Activated CD4-positive, alpha-beta T cell treated with anti-CD3 and anti-CD28 coated beads, Interleukin-2, amount 50 U/mL, for 16 hours (primary cell): Measurements from ENCODE around the gene WWOX.
"Not testable (repeated sequence)": the region's sequence is repeated elsewhere in the genome, so short reads cannot be mapped to it uniquely, and the experiment has no call there.

Source experiments
- DNase-seq: peaks from one replicate; pipeline ENCODE4 v3.0.0-alpha.2; 2020

WWOX gene

DNA sequence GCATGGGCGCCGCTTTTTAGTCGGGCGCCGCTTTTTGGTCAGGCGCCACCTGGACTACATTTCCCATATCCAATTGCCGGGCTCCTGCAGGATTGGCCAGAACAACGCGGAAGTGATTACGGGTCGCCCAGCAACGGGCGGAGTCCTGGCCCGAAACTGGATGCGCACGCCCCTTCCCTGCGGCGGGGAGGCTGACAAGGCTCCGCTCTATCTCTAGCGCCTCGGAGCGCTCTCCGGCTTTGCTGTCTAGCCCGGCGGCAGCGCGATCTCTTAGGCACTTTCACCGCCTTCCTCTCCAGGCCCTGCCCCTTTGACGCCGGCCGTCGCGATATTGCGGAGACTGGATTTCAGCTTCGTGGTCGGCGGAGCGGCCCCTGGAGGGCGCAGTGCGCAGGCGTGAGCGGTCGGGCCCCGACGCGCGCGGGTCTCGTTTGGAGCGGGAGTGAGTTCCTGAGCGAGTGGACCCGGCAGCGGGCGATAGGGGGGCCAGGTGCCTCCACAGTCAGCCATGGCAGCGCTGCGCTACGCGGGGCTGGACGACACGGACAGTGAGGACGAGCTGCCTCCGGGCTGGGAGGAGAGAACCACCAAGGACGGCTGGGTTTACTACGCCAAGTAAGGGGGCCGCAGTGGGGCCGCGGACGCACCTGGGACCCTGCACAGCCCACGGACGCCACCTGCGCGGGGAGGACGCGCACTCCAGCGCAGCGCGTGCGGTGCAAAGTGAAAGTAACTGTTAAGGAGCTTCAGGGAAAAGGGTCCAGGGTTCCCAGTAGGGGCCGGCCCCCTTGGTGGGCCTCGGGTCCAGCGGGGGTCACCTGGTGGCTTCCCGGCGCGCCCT, at the start of gene WWOX:
Gene WWOX (plus strand): TSS at position 384 of the 841 bp plus-strand sequence.
- DNase-seq, result peak; percentile 97

DNA sequence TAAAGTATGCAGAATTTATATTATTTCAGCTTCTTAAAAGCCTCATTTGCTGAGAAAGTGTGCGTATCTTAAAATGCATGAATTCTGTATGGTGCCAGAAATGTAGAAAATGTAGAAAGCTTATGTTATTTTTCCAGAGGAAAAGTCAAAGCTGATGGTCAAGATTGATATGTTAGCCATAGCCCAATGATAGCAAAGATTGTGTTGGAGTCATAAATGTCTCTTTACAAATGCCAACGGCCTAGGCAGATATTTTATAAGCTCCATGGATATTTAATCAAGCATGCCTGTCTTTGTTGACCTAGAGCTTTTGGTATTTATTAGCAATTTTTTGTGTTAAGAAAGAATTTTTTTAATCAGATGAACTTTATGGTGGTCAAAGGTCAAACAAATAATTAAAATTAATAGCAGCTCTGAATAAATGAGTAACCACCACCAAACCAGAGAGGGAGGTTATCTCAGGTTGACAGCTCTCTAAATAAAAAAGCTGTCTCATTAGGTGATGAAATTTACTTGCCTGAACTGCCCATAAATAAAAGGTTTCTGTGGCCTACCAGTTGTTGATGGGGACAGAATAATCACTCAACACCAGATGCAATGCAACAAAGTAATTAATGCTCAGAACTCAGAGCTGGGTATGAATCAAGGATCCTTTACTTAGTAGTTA, 48.6 kb upstream of the WWOX start:
- no peak for DNase-seq

DNA sequence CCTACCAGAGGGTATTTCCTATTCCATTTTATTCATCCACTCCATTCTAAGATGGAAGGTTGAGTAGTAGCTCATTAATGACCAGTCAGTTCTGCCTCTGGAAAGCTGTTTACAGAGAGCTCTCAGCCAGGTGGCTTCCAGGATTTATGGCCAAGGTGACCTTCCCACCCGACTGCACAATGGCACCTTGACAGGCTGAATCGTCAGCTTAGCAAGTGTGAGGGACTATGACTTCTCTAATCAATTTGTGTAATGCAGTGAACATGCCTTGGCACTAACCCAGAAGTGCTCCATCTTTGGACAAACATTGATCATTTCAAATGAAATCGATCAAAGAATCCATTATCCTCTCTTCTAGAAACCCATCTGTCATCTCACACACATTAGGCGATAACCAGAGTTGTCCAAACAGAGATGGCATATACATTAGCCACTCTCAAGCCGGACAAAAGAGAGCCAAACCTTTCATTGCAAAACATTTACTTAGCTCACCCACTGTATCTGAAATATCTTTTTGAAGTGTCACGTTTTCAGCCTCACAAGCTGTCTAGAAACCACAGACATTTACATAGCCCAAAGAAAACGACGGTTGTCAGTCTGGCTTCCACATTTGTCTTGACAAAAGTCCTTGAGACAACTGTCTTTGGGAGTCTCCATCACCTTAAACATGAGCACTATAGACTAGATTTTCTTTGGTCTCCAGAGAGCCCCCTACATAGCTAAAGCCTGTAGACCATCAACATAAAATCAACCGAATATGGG, 41.5 kb upstream of the WWOX start:
- DNase-seq, result no peak

DNA sequence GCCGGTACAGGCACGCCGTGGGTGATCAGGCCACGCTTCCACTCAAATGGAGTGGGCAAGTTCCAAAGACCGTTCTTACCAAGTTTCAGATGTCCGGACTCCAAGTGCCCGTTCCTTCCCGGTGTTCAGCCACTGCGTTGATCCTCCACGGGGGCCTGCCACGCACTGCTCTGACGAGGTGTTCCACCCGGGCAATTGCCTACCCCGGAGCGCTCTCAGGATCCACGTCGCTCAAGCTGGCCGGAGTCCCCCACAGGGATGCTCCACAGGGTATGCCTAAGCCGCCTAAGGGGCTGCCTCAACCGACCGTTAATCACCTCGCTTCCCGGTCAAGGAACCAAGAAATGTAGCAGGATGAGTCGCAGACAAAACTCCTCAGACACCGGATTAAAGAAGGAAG, 39.6 kb upstream of the WWOX start:
- not testable (repeated sequence) for DNase-seq

GRCh38 chr16:78060295-78060694, 39.2 kb upstream of the WWOX start:
- no peak for DNase-seq

DNA sequence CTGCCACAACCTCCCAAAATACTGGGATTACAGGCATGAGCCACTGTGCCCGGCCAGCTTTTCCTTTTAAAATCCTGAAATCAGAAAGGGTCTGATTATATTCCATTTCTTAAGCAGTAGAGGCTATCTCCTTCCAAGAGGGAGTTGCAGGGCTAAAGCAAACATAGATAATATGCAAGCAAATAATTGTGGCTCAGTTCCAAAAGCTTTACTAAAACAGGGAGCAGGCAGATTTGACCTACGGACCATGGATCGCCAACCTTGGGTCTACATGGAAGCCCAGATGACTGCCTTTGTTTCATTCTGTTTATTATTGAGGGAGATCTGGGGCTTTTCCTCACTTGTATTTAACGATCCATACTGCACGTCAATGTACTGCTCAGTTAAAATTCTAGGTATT, 38.6 kb upstream of the WWOX start:
- no peak for DNase-seq

DNA sequence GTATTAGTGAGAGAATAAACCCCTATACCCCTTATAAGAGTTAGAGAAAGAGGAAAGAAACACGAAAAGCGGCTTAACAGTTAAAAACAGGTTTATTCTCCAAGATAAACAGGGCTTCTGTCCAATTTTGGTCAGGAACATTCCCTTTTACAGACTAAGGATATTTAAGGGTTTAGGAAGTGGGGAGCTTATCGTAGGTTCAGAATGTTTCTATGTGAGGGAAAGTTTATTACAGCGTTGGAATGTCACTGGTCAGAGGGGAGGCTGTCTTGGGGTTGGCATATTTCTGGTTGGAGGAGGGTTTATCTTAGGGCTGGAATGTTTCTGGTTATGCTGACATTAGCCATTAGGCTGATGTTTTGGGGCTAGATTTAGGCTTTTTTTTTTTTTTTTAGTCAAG, 34.1 kb upstream of the WWOX start:
- no peak for DNase-seq

GRCh38 chr16:78069913-78070312, 29.5 kb upstream of the WWOX start:
- no peak for DNase-seq

GRCh38 chr16:78072275-78072674, 27.2 kb upstream of the WWOX start:
- DNase-seq, result no peak

- no peak for DNase-seq
Observed at GRCh38 chr16:78075800-78076199, 23.7 kb upstream of the WWOX start.

GRCh38 chr16:78081341-78081740, 18.1 kb upstream of the WWOX start:
- no peak for DNase-seq

GRCh38 chr16:78091419-78091818, 8.0 kb upstream of the WWOX start:
- DNase-seq, result no peak

DNA sequence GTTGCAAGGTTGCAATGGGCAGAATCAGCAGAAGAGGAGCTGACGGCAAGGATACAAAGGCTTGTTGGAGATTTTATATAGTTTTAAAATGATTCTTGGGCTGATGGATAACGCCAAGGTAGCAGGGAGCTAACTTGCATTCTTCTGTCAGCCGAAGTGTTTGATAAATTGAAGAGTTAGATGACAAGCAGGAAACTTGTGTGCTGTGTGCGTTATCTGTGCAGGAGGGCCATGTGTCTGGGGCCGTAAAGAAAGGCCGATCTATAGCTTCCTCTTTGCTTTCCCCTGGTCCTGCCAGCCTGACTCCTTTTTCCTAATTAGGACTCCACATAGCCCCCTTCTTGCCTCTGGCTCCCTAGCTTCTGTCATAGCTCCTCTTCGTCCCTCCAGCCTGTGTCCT, 6.7 kb upstream of the WWOX start:
- no peak for DNase-seq

- no peak for DNase-seq
Observed at GRCh38 chr16:78094166-78094565, 5.3 kb upstream of the WWOX start.

DNA sequence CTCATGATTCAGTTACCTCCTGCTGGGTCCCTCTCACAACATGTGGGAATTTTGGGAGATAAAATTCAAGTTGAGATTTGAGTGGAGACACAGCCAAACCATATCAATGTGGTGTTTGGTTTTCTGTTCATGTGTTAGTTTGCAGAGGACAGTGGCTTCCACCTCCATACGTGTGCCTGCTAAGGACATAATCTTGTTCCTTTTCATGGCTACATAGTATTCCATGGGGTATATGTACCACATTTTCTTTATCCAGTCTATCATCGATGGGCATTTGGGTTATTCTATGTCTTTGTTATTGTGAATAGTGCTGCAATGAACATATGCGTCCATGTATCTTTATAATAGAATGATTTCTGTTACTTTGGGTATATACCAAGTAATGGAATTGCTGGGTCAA, 4.5 kb upstream of the WWOX start:
- no peak for DNase-seq

DNA sequence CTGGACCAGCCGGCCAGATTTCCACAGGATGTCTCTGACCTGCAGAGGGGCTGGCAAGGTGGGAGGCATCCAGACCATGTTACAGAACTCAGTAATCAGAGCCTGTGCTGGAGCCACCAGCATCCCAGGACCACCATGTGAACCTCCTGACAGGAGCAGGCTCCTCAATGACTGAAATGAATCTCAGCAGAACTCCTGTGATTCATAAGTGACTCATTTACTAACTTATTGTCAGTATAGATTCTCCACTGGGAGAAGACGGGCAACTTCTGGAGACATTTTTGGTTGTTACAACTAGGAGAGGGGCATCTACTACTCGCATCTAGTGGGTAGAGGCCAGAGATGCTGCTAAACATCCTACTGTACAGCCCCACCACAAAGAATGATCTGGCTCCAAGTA, 3.1 kb upstream of the WWOX start:
- DNase-seq, result peak; percentile 25

DNA sequence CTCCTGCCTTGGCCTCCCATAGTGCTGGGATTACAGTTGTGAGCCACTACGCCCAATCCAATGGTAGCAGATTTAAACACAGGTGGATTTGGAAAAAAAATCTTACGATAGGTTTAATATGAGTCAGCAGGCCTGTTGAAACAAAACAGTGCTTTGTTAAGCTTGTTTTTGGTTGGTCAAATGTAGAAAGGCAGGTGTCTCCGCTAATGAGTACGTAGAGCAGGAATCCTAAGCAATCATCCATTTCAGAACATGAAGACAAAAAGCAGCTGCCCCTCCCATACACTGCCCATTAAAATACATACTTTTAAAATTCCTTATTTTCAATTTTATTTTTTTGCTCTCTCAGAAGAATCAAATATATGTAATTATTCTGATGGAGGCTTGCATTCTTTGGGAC, 1.9 kb upstream of the WWOX start:
- DNase-seq, result peak; percentile 37

GRCh38 chr16:78098087-78098486, 1.4 kb upstream of the WWOX start:
- peak; percentile 84 for DNase-seq

DNA sequence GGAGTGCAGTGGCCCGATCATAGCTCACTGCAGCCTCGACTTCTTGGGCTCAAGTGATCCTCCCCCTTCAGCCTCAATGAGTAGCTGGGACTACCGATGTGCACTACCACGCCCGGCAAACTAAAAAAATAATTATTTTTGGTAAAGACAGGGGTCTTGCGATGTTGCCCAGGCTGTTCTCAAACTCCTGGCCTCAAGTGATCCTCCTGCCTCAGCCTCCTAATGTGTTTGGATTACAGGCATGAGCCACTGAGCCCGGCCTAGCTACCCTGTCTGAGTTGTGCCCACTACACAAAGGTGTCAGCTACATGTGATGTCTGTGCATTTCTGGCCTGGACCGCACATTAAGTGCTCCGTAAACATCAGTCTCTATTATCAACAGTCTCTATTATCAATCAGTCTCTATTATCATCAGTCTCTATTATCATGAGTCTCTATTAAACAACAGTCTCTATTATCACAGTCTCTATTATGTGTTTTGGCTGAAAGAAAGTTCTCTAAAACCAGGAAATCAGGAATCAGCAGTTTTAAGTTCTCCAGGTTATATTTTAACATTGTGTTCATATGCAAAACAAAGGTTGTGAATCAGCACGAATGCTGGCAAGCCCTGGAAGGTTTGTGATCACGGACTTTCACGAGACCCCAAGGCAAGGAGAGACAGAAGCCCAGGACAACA, 721 bp upstream of the WWOX start:
- DNase-seq, result no peak

- DNase-seq, result no peak
Observed at GRCh38 chr16:78100112-78100467, 636 bp downstream of the WWOX start.

DNA sequence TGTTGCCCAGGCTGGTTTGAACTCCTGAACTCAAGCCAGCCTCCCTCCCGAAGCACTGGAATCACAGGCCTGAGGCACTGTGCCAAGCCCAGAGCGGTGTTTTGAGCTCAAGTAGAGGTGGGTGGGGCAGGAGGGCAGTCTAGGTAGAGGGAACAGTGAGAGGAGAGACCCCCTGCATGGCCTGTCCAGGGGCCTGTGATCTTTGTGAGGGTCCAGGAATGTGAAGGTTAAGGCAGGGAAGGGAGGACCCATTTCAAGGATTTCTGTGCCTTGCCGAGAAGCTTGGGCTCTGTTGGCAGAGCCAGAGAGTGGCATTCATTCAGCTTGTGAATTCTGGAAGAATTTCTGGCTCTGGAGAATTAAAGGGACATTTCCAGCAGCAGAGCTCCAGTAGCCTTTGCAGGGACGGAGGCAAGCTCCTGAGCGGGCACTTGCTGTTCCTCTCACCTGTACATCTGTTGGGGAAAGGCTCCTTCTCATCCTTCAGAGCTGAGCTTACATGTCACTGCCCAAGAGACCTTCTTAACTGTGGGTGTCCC, 2.7 kb downstream of the WWOX start:
- no peak for DNase-seq

- no peak for DNase-seq
Observed at GRCh38 chr16:78102865-78103264, 3.4 kb downstream of the WWOX start.

GRCh38 chr16:78105517-78105916, 6.1 kb downstream of the WWOX start:
- no peak for DNase-seq
